IPS-11a (cell line): ENCODE results near the gene TRPV2.

Experiments
- H3K4me3 ChIP-seq: one replicate; pipeline ENCODE4 v1.5.1; 2013; ENCODE audit warnings: low read depth, low read length, control low read depth

TRPV2 gene

DNA sequence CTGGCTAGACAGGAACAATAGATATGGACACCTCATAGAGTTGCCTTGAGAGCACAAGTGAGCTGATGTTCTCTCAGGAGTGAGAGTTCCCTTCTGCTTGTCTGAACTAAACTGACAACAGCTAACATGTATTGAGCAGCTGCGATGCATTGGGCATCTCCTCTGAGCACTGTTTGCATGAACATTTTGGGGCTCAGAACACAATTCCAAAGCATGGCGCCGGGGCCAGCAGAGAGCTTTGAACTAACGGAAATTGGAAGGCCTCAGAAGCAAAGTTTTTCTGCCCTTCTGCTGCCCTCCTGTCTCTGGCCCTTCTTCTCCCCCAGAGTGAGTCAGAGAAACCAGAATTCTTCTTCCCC lies 38.1 kb downstream of the TRPV2 start:
- H3K4me3 ChIP-seq: no peak overlapping the region

DNA sequence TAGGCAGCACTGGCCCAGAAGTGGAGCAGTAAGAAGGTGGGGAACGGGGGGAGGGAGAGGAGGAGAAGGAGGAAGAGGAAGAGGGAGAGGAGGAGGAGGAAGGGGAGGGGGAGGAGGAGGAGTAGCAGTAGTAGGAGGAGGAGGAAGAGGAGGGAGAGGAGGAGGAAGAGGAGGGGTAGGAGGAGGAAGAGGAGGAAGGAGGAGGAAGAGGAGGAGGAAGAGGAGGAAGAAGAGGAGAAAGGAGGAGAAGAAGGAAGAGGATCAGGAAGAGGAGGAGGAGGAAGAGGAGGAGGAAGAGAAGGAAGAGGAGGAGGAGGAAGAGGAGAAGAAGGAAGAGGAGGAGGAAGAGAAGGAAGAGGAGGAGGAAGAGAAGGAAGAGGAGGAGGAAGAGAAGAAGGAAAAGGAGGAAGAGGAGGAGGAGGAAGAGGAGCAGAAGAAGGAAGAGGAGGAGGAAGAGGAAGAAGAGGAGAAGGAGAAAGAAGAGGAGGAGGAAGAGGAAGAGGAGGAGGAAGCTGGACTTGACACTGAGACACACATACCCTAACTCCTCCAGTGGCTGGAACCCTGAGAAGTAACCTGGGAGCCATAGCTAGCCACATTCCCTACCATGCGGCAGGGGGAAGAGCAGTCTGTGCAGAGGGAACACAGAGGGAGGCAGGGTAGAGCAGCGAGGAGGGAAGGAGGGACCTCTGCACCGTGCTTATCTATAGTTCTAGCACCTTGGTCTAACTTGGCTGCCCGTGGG lies 40.8 kb downstream of the TRPV2 start:
- H3K4me3 ChIP-seq: no peak overlapping the region

DNA sequence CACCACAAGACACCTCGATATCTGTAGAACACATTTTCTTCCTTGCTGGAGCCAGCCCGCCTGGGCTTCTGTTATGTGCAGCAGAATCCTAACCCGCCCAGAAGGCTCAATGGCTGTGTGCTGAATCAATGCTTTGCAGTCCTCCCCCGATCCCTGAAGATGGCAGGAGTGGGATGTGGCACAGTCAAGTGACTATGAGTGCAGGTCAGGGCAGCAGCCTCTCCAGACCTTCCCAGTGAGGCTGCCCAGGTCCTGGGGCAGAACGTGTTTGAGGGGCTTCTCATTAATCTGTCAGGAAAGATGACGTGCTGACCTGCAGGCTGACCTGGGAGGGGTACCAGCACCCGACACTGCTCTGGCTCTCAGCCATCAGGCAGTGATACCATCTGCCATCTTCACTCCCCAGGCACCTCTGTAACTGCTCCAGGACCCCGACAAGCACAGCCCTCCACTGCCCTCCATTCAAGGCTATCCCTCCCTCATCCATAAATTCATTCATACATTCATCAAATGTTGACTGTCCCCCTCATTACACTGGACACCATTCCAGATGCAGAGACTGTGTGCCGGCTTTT lies 41.5 kb downstream of the TRPV2 start:
- H3K4me3 ChIP-seq: no peak overlapping the region

DNA sequence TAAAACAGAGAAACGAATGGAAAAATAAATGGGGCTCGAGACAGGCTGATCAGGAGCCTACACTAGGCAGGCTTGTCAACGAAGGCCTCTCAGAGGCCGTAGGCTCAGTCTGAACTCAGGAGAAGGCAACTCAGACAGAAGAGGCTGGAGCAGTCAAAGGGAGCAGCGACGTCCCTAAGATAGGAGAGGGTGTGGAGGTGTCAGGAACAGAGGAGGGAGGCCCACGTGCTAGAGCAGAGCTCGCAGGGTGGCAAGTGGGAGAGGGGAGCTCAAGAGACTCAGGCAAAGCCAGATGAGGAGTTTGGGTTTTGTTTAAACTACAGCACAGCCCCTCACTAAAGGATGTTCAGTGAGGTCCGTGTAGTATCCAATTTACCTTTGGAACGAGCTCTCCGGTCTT lies 43.9 kb downstream of the TRPV2 start:
- no peak overlapping the region for H3K4me3 ChIP-seq

DNA sequence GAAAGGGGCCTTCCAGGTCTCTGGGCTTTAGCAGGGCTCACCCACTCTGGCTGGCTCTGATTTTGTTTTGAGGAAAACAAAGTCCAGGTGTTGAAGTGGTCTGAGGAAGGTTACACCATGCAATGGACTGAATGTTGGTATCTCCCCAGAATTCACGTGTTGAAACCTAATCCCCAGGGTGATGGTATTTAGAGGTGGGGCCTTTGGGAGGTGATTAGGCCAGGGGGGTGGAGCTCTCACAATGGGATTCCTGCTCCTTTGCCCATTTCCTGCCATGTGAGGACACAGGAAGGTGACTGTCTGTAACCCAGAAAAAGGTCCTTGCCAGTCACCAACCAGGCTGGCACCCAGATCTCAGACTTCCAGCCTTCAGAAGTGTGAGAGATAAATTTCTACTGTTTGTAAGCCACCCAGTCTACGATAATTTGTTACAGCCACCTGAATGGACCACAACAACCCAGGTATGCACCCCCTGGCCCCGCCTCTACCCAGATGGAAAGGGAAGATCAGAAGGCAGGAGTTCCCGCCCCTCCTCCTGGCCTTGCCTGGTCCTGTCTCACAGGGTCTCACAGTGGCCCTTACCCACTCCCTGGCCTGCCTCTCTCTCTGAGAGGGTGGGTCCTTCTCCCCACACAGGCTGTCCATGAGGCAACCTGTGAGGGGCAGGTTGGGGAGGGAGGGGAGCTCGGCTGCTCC lies 44.6 kb downstream of the TRPV2 start:
- H3K4me3 ChIP-seq: no peak overlapping the region

DNA sequence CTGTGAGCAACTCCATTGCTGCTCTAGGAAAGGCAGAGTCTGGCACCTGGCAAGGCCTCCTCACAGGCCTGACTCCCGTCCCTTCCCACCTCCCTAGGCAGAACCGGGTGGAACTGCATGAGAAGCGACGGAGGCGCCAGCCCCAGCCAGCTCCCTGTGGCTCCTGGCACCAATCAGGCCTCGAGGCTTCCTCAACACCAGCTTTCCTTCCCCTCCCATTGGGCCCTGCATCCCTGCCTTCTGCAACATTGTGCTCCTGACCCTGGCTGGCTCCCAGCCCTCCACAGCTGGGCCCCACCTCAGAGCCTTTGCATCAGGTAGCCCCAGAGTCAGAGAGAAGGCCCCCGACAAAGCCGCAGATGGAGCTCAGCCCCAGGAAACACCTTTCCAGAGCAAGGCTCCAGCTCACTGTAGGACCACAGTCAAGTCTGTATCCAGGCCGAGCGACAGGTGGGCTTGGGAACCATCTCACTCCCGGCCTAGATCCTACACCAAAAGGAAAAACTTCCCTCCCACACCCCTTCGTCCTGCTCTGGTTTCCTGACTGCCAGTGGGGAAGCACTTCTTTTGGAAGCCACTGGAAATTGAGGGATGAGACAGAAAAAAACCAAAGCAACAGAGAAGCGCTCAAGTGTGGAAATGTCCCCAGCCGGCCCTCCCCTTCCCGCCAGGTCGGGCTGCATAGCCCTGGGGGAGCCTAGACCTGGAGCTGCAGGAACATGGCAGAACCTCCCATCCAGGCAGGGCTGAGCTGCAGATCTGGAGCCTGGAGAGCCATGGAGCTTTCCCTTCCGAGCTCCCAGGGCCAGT lies 45.6 kb downstream of the TRPV2 start:
- H3K4me3 ChIP-seq: no peak overlapping the region

DNA sequence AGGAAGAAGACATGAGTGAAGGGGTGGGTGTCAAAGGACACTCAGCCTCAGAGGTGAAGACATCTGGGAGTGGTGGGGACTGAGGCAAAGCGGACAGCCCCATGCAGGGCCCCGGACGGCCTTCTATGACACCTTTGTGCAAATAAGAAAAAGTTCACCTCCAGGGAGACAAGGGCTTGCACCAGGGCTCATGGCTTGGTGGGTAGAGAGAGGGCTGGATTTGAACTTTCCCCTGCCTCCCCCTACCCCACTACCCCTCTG lies 46.2 kb downstream of the TRPV2 start:
- no peak overlapping the region for H3K4me3 ChIP-seq

DNA sequence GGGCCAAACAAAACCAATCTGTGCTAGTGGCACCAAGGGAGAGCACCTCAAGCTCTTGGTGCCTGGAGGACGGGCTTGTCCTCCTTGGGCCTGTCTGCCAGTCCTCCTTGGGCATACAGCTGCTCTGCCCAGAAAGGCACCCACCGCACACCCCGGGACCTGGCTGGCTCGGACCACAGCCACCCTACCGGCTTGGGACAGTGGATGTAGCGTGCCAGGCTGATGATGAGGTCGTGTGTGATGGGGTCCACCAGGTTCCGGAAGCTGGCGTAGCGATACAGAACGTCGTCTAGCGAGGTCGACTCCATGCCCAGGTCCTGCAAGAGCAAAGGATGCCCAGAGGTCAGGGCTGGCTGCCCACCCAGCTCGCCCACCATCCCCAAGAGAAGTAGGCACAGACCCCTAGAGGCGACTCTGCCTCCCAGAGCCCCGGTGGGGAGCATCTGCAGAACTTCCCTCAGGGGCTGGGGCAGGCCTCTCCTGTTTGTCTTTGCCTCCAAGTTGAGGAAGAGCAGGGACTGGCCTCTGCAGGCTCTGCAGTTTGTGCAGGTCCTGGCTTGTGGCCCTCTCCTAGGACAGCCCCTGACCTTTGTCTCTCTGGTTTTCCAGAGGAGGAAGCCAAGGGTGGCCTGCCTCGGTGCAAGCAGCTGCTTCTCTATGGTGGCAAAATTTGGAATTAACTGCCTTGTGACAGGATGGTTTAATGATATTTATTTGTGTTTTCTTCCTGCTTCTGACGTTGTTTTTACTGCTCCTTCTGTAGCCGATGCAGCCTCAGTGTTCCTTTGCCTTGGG lies 46.9 kb downstream of the TRPV2 start:
- H3K4me3 ChIP-seq: no peak overlapping the region

DNA sequence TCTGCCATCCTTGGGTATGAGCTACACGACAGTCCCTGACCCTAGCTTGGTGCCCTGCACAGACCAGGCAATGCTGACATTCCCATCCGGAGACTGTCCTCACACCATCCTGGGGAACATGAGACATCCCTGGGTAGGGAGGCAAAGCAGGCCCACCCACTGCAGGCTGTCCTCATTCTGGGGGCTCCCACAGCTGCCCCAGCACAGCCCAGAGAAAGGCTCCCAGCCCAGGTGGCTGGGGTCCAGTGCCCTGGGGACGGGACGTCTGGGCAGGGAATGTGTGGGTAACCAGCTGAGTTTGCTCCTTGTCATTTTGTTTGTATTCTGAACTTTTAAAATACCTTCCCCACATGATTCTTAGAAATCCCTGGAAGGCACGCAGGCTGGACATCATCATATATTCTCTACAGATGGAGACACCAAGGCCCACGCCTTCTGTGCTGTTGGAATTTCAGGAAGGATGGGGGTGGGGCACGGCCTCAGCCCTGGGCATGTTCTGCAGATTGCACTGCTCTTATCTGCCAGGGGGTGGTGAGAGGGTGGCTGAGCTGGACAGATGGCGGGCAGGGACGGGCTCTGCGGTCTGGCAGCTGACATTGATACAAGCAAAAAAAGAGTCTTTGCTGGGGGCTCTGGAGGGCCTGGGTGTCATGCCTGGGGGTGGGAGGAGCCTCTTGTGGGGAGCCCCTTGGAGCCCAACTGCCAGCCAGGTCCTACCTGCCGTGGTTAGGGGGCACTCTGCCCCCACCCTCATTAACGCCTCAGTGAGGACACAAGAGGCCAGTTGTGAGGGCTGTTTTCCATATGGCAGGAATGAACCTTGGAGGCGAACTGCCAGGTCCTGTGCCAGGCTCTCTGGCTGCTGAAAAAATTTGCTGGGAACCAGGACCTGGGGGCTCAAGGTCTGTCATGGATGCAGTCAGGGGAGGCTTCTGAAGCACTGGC lies 48.3 kb downstream of the TRPV2 start:
- no peak overlapping the region for H3K4me3 ChIP-seq

DNA sequence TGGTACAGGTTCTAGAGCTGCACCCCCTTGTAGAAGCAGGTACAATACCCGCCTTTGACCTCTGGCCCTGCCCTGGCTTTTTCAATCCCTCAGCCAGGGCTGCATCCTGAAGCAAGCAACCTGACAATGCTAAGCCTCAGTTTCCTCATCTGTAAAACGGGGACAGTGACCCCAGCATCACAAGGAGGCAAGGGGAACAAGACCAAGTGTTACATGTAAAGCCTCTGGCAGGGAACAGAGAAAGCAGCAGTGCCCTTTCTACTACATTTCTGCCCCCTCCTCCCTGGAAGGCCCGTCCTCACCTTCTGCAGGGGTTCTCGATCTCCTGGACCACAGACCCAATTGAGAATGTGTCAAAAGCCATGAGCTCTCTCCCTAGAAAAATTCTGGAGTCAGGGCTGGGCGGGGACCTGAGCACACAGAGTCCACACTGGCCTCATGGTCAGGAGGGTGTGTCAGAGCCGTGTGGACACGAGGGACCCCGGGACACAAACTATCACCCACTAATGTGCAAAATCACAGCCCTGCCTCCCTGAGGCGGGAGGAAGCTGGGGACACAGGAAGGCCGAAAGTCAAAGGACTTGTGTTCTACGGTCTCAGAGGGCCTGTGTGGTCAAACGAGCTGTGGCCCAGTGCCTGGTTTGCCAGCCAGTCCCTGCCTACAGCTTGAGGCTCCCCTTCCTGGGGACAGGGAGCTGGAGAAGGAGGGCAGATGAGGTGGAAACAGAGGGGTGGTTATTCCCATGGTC lies 49.1 kb downstream of the TRPV2 start:
- no peak overlapping the region for H3K4me3 ChIP-seq

DNA sequence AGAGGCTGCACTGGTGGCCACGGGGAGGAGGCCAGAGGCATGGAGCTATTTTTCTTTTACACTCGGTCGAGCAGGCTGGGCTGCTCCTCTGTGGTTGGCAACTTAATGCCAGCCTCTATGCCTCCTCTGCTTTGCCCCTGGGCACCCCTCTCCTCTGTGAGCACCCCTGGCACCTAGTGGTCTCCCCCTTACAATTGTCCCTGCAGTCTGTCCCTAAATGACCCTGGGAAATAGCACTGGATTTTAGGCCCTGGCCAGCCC lies 49.6 kb downstream of the TRPV2 start:
- H3K4me3 ChIP-seq: no peak overlapping the region

DNA sequence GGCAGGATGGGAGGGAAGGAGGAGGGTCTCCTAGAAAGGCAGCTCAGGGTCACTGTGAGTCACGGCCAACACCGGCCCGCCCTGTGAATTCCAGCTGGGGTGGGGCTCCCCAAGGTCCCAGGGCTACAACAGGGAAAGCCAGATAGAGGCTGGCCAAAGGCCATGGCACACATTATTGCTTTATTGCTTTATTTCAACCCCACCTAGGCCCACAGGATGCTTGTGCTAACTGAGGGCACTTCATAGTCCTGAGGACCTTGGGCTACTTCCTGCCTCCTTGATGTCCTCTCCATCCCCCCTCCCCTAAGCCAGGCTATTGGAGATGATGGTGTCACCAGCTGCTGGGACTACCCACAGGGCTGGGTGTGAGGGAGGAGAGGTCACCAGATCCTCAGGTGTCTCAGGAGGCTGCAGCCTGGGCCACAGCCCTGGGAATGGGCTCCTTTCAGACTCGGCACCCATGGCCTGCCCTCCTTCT lies 50.5 kb downstream of the TRPV2 start:
- H3K4me3 ChIP-seq: no peak overlapping the region

DNA sequence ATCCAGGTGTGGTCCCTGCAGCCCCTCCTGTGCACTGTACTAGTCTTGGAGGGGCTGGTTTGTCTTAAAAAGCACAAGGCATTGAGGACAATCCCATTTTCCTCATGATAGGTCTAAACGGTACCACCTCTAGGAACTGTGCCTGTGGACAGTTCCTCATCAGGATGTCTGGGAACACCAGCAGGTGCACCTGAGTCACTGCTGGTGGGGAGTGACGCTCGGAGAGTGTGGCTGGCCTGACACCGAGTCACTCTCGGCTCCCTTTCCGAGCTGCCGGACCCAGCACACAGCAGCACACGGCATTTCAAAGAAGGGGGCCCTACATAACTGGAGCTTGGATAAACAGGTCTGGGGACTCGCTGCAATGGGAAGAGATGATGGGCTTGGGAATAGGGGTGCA lies 51.0 kb downstream of the TRPV2 start:
- no peak overlapping the region for H3K4me3 ChIP-seq

DNA sequence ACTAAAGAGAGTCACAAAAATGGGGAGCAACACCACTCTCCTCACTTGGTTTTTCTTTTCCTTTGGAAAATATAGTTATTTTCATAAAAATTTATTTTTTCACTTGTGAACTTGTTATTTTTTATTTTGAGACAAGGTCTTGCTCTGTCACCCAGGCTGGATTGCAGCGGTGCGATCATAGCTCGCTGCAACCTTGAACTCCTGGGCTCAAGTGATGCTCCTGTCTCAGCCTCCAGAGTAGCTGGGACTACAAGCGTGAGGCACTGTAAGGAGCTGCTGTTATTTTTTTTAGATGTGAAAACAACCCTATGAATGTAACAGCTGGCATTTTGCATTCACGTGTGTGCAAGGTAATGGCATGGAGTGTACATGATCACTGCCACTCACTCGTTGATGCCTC lies 51.7 kb downstream of the TRPV2 start:
- no peak overlapping the region for H3K4me3 ChIP-seq

DNA sequence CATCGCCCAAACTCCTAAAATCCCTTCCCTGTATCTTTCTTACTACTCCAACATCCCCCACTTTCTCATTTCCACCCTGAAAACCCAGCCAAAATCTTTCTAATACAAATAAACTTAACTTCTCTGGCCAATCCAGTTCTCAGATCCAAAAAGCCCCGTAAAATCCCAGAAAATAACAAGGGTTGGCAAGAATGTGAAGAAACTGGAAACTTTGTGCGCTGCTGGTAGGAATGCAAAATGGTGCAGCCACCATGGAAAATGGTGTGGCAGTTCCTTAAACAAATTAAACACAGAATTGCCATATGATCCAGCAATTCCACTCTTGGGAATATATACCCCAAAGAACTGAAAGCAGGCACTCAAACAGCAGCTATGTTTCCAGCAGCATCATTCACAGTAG lies 52.5 kb downstream of the TRPV2 start:
- no peak overlapping the region for H3K4me3 ChIP-seq

DNA sequence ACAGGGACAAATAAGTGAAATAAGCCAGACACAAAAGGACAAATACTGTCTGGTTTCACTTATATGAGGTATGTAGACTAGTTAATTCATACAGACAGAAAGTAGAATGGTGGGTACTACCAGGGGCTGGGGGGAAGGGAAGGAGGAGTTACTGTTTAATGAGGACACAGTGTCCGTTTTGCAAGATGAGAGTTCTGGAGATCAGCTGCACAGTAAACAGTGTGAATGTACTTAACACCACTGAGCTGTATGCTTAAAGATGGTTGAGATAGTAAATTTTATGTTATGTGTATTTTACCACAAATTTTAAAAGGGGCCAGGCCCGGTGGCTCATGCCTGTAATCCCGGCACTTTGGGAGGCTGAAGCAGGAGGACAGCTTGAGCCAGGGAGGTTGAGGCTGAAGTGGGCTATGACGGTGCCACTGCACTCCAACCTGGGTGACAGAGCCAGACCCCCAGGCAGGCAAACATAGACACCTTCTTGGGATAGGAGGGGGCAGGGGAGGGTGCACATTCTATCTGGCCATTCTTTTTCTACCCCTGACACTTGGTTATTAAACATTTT lies 53.1 kb downstream of the TRPV2 start:
- no peak overlapping the region for H3K4me3 ChIP-seq

DNA sequence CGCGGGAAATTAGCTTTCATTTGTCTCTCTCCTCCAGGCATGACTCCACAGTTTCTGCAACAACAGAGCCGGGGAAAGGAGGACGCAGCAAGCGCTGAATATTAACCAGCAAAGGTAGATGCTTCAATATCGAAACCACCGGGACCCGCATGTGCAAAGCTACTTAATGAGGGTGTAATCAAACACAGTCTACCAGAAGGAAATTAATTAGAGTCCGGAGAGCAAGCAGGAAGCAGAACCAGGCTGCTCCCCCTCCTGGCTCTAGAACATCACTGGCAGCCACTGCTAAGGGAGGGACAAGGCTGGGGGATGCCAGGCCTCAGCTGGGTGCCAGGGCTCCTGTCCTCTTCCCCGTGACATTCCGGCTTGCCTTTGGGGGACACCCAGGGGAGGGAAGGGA lies 54.9 kb downstream of the TRPV2 start:
- H3K4me3 ChIP-seq: no peak overlapping the region

DNA sequence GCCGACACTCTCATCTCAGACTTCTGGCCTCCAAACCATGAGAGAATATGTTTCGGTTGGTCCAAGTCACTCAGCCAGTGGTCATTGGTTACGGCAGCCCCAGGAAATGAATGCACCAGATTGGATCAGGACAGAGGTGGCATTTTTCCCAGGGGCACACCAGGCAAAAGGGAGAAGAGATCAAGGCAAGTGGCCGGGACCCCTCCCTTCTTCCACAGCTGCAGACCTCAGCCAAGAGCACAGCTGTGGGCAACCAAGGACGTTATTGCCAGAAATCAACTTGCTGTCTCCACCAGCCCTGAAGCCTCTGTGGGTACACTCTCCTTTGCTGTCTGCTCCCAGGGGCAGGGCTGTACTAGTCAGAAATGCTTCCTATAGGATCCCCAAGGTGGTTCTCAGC lies 55.9 kb downstream of the TRPV2 start:
- H3K4me3 ChIP-seq: no peak overlapping the region

DNA sequence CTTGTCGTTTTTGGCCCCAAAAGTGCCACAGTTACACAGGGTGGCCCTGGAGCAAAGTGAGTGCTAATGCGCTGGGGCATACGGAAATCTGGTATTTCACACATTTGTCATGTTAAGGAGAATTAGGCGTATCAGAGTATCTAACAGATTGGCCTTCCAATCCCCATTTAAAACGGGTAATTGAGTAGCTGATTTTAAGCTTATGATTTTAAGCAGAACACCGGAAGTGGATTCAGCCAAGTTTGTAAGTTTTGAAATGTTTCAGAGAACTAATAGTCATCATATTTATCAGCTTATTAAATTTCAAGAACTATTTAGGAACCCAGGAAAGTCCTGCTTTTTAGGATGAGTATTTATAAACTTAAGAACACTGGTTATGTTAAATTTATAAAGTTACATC lies 57.2 kb downstream of the TRPV2 start:
- H3K4me3 ChIP-seq: no peak overlapping the region
